GOT3 (cell line): ENCODE results near the gene HOXA13.

Experiments used
- DNase-seq: peaks from one replicate; lab custom pipeline; 2025; ENCODE audit warnings: mixed read lengths; lab: John Stamatoyannopoulos, UW

Gene HOXA13

DNA sequence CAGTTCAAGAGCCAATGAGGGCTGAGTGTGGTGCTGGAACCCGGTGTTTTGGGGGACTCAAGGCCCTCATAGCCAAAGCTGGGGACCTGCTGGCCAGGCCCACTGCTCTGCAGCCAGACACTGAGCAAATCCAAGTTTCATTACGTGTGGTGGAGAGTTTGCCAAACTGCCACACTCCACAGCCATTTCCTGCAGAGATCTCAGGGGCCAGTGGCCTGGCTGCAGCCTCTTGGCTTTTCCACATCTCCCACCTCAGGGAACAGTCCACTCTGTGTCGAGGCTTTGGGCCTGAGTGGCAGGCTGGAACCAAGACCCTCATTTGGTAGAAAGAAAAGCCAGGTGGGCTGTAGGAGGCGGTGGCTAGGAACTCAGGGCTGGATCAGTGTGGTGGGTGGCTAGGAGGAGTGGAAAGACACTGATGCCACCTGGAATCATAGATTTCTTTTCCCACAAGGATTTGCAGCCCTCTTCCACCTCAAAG lies 18.1 kb downstream of the HOXA13 start:
- no peak for DNase-seq

DNA sequence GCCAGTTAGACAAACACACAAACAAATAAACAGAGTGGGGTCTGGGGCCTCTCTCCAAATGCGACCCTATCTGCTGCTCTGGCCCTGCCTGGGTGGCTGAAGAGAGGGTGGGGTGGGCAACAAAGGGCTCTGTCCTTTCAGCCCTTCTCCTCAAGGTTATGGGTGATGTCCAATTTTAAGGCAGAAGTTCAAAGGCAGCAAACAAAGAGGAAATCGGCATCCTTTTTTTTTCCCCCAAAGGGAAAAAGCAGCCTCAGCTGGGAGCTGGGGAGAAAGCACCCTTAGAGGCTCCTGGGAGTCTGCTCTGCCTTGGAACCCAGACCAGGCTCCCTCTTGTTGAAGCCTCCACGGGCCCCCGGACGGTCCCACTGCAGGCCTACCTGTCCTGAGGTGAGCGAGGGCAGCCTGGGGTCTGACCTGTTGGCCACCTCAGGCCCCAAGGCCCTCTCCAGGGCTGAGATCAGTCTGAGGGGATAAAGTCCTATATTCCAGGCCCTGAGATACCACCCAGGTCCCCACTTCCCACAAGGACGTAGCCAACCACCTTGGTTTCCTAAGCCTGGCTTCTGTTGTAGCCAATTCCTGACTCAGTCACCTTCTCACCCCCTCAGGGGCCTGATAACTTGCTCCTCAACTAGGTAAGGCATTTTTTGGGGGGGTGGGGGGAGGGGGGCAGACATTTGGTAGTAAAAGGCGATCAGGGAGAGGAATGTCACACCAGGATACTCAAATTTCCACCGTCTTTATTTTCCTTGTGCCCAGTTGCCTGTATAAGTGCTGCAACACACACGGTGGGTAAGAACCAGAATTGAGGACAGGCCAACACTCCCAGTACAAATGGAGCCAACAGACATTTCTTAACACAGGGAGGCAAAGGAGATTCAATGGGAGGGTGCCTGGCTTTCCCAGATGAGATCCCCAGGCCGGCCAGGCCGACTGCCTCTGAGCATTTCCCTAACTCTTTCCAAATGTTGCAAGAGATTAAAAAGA lies 19.2 kb downstream of the HOXA13 start:
- no peak for DNase-seq

DNA sequence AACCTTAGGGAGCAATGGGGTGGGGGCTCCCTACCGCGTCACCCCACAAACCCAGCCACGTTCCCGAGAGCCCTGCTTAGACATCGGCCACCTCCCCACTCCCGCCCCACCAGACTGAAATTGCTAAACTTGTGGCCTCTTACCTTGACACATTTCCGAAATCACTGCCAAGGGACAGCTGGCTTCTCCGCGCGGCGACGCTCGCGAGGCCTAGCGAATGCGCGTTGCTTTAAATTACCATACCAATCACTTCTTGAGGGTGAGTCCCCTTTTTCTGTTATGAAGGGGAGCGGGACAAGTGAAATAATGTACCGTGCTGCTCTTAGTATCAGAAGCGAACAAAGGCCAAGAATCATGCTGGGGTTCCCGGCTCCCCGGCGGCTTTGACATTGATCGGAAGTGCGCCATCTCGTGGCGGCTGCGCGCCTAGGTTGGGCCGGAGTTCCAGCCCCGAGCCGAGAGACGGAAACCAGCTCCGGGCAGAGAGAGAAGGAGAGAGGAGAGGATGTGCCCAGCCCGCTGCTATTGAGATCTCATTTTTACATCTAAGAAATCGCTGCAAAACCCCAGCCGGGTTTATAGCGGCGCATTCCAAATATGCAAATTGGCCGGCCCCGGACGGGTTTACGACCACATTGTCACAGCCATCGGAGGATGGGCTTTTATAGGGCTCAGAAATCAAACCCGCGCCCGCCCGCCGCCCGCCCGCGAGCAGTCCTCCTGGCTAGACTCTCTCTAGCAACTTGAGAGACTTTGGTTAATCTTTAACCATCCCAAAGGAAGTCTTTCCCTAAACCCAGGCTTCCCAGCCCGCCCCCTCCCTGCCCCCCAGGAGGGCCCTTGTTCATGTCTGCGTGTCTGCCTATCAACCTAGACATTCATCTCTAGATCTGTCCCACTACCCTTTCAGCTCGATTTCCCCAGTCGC lies 20.1 kb downstream of the HOXA13 start:
- peak; percentile 75 for DNase-seq

DNA sequence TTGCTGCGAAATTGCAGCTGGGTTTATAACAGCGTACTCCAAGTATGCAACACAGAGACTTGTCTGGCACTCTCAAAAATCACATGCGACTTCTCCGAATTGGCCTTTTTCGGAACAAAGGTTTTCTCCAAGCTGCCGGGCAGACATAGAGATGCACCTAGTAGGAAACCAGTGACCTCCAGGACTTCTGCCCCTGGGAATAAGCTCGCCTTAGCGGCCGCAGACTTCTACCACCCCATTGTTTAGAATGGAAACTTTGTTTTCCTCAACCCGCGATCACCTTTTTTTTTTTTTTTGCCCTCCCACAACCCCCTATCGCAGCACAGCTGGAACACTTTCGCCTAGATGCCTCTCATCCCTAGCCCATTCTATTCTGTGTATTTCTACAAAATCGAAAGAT lies 20.9 kb downstream of the HOXA13 start:
- no peak for DNase-seq

DNA sequence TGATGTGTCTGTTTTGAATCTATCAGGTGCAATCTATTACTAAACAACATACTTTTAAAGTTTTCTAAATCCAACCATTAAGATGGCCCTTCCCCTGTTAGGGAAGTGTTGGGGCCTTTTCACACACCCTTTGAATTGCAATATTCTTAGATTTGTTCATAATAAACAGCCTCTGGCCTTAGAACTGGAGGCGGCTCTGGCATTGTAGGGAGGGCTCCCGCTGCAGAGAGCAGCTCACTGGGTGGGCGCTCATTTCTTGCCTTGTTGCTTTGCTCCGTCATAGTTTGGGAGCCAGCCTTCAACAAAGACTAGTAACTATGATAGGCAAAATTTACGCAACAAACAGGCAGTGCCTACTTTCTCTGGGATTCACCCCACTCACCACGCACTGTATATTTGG lies 21.5 kb downstream of the HOXA13 start:
- DNase-seq, result no peak

DNA sequence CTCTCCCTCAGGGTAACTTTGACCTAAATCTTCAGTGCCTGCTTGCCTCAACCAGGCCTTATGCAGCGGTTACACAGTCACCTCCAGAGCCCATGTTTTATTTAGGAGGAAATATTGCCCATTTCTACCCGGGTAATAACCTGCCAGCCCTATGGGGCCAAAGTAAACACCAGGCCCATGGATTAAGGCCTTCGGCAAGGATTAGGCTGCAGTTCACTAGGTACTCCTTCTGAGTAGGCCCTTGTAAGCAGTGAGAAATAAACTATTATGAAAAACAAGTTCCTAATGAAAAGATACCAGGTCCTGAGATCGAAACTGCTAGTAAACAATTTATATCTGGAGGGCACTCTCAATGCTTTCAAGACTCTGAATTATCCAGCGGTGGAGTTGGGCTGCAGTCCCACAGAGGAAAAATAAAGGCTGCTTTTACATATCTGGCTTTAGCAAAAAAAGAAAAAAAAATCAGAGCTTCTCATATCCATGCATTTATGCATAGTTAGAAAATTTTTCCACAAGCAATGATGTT lies 22.0 kb downstream of the HOXA13 start:
- no peak for DNase-seq

DNA sequence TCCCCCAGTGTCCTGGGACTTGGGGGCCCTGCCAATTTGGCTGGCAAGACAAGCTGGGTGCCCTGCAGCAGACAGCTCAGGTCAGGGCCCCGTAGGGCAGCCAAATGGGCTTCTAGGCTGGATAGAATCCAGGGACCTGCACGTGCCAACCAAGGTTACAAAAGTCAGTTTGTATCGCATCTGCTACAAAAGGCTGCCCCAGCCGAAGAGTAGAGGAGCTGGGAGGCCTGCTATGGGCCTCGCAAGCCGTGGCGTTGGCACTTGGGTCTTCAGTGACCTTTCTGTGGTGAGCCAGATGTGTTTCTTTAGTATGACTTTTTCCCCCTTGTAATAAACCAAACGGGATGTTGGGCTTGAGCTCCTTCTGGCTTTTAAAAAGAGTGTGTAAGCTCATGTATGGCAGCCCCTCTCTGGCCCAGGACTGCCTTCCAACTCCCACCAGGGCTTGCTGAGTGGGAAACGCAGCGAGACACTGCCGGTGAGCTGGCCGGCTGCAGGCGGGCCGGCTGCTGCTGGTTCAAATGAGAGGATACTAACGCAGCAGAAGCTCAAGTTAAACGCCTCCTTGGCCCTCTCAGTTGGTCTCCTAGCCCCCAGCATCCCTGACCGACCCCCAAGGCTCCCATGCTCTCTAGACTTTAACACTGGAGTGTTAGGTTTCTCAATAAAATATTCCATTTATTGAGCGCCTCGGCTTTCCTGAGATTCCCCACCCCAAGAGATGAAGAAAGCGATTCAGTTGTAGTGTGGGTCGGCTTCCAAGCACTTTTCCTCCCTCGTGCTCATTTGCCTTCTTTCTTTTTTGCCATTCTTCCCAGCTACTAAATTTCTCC lies 22.7 kb downstream of the HOXA13 start:
- no peak for DNase-seq

DNA sequence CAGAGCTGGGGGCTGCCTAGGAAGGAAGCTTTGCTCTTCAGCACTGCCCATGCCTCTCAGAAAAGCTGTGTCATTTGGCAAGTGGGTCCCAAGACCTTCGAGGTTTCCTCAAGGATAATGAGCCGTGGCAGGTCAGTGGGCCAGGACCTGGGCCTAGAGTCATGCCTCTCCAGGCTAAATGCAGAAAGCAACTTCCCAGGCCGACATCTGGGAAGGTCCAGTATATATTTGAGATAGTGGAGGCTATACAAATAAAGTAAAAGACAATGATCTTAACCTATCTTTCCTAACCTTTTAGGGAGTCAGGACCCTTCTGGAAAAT lies 23.4 kb downstream of the HOXA13 start:
- no peak for DNase-seq

DNA sequence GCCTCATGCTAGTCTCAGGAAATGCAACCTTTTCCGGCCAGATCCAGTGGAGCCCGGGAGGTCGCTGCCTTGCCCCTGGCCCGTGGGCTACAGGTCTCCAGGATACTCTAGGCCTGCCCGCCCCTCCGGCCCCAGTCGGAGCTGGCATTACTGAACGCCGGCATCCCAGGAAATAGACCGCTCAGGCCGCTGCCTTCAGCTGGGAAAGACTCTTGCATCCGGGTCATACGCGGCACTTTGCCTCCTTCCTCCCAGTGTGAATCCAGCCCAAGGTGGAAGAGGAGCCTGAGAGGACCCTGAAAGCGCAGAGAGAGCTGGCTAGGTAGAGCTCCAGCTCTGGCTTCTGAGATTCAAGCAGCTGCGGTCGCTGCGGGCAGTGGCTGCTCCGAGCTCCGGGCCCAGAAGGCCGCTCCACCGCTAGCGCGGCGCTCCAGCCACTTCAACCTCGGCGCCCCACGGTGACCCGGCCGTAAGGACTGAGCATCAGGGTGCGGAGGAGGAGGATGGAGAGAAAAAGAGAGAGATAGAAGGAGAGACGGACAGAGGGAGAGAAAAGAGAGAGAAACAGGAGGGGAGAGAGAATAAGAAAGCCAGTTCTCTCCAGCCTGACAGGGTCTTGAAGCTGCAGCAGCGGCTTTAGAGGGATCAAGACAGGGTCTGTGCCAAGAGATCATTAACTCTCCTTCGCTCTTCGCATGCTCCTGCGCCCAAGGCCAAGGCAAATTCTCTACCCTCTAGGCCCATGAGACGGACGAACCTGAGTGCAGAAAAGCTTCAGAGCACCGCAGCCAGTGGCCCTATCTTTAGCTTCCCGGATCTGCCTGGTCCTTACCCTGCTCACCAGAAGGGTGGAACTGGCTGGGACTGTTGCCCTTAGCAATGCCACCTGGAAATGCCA lies 24.0 kb downstream of the HOXA13 start:
- no peak for DNase-seq

DNA sequence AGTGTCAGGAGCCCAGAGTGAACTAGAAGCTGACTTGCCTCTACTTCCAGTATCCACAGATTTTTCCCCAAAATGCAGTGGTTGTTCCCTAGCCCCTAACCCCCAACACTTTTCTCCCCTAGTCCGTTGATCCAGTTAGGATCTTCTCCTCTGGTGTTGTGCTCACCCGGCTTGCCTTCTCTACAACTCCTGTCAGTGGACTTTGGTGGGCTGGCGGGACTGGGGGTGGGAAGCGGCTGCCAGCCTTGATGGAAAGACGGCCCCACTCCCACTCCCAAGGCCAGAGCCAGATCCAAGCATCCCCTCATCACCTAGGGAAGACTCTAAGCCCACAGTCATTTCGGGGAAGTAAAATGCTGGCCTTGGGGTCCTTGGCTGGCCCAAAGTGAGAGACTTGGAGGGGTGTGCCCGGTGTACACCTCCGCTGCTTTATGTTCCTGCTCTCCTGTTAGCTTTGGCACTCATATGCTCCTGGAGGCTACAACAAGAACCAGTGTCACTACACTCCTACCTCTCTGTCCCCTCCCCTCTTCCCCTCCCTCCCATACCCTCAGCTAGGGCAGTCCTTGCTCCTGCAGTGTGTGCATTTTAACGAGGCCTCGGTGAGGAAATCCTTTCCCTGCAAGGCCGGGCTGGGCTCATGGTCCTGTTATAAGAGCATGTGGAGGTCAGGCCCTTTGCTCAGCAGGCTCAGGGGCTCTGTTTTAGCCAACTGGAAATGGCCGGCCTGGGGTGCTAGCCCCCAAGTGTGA lies 24.8 kb downstream of the HOXA13 start:
- DNase-seq, result no peak

DNA sequence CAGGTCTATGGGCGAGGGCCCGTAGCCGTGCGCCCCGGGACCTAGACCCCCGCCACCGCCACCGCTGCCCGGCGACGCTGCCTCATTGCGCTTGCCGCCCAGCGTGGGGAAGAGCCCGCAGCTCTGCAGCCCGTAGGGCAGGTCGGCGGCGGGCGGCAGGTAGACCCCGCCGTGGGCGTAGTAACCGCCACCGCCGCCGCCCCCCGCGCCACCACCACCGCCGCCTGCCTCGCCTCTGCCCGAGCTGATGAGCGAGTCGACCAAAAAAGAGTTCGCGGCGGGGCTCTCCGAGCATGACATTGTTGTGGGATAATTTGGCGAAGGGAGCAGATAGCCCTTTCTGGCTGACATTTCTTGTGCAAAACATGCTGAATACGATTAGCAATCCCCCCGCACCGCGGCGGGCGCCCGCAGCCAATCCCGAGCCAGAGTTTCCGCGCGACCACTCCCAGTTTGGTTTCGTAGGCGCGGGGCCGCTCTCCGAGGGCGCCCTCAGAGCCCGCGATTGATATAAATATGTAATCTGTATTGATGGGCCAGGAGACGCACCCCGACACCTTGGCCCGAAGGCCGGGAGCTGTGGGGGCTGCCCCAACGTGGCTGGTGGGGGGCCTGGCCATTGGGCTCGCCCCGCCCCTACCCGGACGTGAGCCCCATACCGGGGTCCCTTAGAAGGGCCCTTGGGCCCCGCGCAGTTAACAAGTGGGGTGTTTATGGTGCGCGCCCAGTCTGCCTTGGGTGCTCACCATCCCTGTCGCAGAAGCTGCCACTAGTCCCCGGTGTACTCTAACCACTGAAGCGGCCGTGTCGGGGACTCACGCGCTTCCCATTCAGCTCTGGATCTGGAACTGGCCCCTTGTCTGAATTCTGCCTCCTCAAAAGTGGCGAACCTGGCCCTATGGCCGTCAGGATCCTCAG lies 25.7 kb downstream of the HOXA13 start, which contains the start of gene HOXA10:
Gene HOXA10 (minus strand): TSS at position 365 of the 918 bp plus-strand sequence. CDS start 14 bp downstream, at position 351.
- no peak for DNase-seq

DNA sequence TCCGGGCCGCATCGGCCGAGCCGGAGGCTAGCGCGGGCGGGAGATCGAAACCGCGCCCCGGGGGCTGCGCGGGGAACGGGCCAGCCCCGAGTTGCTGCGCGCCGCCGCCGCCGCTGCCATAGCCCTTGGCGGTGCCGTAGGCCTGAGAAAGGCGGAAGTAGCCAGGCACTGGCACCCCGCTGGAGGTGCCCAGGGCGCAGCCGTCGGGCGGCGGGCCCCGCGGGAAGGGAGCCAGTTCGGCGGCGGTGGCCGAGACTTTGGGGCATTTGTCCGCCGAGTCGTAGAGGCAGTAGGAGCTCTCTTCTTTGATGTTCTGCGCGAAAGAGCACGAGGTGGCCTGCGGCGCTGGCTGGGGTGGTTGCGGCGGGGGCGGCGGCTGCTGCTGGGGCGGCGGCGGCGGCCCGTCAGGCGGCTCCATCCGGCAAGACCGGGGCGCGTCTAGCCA lies 26.4 kb downstream of the HOXA13 start:
- DNase-seq, result no peak

DNA sequence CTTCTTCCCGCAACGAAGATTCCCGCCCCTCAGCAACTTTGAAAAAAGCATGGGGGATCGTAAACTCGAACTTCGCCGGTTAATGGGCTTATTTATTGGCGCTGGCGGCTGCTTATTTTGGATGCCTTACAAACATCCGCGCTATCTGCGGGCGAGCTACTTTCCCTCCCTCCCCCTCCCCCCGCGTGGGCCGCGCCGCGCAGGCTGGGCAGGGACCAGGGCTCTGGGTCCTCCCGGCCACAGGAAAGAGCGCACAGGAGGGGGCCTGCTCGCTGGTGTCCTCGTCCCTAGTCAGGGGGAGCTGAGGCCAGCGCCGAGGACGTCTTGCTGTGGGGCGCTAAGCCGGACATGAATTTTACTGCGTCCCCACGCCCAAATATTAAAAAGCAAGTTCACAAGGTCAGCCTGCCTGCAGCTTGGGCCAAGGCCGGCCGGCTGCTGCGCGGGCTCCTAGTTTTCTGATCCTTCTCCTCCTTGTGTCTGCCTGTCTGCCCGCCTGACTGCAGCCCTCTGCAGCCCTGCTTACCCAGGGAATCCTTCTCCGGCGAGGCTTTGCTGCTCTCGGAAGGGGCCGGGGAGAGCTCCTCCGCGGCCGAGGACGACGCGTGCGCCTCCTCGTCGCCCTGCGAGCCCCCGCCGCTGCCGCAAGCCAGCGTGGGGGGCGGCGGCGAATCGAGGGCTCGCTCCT lies 26.9 kb downstream of the HOXA13 start:
- DNase-seq, result peak; percentile 45

DNA sequence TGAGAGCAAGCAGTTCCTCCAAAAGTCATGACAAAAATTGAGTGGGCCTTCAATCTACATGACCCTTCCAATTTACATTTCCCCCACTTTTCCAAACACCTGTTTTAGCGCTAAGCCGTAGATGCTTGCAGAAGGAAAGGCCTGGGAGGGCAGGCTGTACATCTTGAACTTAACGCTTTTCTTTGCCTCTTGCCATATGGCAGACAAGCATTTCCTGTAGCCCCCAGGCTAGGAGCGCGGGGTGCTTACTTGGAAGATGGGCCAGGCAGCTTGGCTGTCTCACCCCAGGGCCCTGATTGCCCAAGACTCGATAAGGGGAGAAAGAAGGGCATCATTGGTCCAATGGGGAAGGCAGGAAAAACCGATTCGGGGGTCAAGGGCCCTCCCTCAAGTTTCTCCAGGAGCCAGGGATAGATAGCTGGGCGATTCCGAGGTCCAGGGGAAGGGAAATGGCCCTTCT lies 27.5 kb downstream of the HOXA13 start:
- no peak for DNase-seq

DNA sequence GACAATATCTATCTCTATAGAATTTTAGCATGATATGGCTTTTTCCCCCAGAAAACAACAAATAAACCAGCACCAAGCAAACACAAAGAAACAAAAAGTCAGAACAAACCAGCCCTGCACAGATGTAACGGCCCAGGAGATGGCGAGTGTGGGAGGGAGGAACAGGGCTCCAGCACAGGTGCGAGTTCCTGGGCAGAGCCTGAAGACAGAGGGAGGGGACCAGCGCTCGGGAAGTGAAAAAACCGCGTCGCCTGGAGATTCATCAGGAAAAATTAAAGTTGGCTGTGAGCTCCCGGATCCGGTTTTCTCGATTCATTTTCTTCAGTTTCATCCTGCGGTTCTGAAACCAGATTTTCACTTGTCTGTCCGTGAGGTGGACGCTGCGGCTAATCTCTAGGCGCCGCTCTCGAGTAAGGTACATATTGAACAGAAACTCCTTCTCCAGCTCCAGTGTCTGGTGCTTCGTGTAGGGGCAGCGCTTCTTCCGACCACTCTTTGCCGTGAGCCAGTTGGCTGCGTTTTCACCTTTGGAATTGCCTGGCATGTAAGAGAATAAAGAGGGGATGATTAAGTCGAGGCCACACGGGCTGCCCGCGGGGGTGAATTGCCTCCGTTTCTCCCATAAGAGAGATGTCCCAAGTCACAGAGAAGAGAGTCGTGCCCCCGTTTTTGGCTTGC lies 28.1 kb downstream of the HOXA13 start:
- no peak for DNase-seq

DNA sequence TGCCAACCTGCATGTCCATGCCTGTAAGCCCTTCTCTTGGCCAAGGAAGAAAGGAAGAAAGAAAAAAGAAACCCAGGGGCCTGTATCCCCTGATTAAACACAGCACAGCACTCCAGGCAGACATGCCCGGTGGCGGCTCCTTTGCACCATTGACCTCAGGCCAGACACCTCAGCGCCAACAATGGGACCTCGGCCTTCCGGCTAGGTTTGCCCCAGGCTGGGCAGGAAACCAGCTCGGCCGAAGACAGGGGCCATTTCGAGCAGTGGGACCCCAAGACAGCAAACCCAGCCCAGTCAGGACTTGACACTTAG lies 28.6 kb downstream of the HOXA13 start:
- DNase-seq, result no peak
